Measurements from ENCODE around the gene CDK17. TPM values are rescaled to one million over a fixed set of nuclear protein-coding genes. Genes with fewer than 3 reads are reported as not detected.

CDK17 gene
- total and polyA plus RNA-seq, 2 experiments from 2014 or later, result 29.3 to 62.7 TPM

DNA sequence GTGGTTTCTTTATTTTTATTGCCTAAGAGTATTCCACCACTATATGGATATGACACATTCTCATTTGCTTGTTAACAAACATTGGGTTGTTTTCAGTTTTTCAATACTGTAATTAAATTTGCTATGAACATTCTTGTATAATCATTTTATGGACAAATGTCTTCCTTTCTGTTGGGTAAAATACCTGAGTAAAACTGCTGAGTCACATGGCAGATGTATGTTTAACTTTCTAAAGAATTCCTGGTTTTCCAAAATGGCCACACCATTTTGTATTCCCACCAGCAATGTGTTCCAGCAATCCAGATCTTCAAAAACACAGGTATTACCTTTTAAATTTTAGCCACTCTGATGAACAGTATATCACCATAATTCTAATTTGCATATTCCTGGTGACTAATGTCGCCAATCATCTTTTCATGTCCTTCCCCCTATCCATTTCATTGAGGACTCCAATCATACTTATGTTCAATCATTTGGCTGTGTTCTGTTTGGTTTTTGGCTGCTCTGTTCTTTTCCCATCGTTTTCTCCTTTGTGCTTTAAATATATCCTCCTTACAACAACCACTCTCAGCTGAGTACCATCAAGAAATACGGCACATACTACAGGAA, 36.0 kb downstream of the CDK17 start:
- no peak overlapping the region for H3K4me2 ChIP-seq (ENCODE audit: unreplicated experiment)
- no peaks in the 10 kb centered on the region for H3K9me3 ChIP-seq (ENCODE audit: low read depth)
- no peak overlapping the region for H2AFZ ChIP-seq
- no peaks in the 10 kb centered on the region for H3K36me3 ChIP-seq (ENCODE audit: low read depth)
- in situ Hi-C loops (cut with MboI), result no loop called here
- peaks cover 52% of the 10 kb centered on the region for H3K4me1 ChIP-seq (ENCODE audit: insufficient read depth)
- WGBS, 2 experiments (ENCODE audit: low coverage in 1 of 2, low lambda C conversion rate in 2 of 2, missing lambda C conversion rate in 2 of 2), result 67 to 70% methylated on average over 3 of the region's 3 CpGs
- DNase-seq, result no peak
- H3K79me2 ChIP-seq (ENCODE audit: insufficient read depth), result peaks cover 100% of the 10 kb centered on the region
- no peak overlapping the region for H3K4me3 ChIP-seq
- no peak for TF ChIP-seq EZH2phosphoT487 (IDR thresholded peaks at IDR 0.05; ENCODE audit: insufficient read depth, low read depth)
- no peak for TF ChIP-seq EZH2 (IDR thresholded peaks at IDR 0.05; ENCODE audit: insufficient read depth, poor library complexity, severe bottlenecking)
- peaks cover 41% of the 10 kb centered on the region for H4K20me1 ChIP-seq (ENCODE audit: insufficient read depth)
- no peaks in the 10 kb centered on the region for H3K9me2 ChIP-seq (ENCODE audit: insufficient read depth)
- H3F3A ChIP-seq (ENCODE audit: insufficient read depth), result peaks cover 58% of the 10 kb centered on the region; the same call in 1 of the 2 replicates
- H3K27me3 ChIP-seq (replicated peaks; ENCODE audit: insufficient read depth), result no peaks in the 10 kb centered on the region
- H3K9ac ChIP-seq, result no peak overlapping the region
- H3K27ac ChIP-seq, result no peak overlapping the region

DNA sequence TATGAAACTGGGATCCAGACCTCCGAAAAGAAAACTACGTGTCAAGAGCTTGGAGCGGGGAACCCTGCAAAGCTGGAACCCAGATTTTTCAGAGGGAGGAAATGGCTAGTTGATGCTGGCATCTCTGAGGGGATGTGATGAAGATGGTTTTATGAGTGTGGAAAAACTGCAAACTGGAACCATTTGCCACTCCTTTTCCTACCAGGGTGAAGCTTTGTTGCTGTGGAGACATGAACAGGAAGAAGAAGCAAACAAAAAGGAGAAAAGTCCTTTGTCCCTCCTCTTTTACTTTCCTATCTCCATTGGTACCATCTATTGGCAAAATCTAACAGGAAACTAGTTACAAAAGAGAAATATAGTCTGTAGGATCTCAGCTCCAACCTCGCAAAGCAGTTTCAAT, 39.2 kb downstream of the CDK17 start:
- H3K27ac ChIP-seq, result no peak overlapping the region
- peaks cover 47% of the 10 kb centered on the region for H3K4me1 ChIP-seq (ENCODE audit: insufficient read depth)
- WGBS, 2 experiments (ENCODE audit: low coverage in 1 of 2, low lambda C conversion rate in 2 of 2, missing lambda C conversion rate in 2 of 2), result 90 to 92% methylated on average over 4 of the region's 4 CpGs
- H2AFZ ChIP-seq, result no peak overlapping the region
- TF ChIP-seq EZH2 (IDR thresholded peaks at IDR 0.05; ENCODE audit: insufficient read depth, poor library complexity, severe bottlenecking) (no peak), EZH2phosphoT487 (IDR thresholded peaks at IDR 0.05; ENCODE audit: insufficient read depth, low read depth) (no peak)
- peaks cover 46% of the 10 kb centered on the region; the same call in 1 of the 2 replicates for H3F3A ChIP-seq (ENCODE audit: insufficient read depth)
- DNase-seq, result no peak
- peaks cover 42% of the 10 kb centered on the region for H4K20me1 ChIP-seq (ENCODE audit: insufficient read depth)
- H3K4me2 ChIP-seq (ENCODE audit: unreplicated experiment), result no peak overlapping the region
- no peaks in the 10 kb centered on the region for H3K36me3 ChIP-seq (ENCODE audit: low read depth)
- no peaks in the 10 kb centered on the region for H3K9me3 ChIP-seq (ENCODE audit: low read depth)
- H3K79me2 ChIP-seq (ENCODE audit: insufficient read depth), result peaks cover 100% of the 10 kb centered on the region
- H3K9ac ChIP-seq, result no peak overlapping the region
- in situ Hi-C loops (cut with MboI), result no loop called here
- no peaks in the 10 kb centered on the region for H3K9me2 ChIP-seq (ENCODE audit: insufficient read depth)
- no peaks in the 10 kb centered on the region for H3K27me3 ChIP-seq (replicated peaks; ENCODE audit: insufficient read depth)
- H3K4me3 ChIP-seq, result no peak overlapping the region

- H3K27me3 ChIP-seq (replicated peaks; ENCODE audit: insufficient read depth), result no peaks in the 10 kb centered on the region
- no peaks in the 10 kb centered on the region for H3K36me3 ChIP-seq (ENCODE audit: low read depth)
- H3K9me2 ChIP-seq (ENCODE audit: insufficient read depth), result no peaks in the 10 kb centered on the region
- H3K4me2 ChIP-seq (ENCODE audit: unreplicated experiment), result no peak overlapping the region
- peaks cover 45% of the 10 kb centered on the region for H3K4me1 ChIP-seq (ENCODE audit: insufficient read depth)
- peaks cover 100% of the 10 kb centered on the region for H3K79me2 ChIP-seq (ENCODE audit: insufficient read depth)
- H3F3A ChIP-seq (ENCODE audit: insufficient read depth), result peaks cover 44% of the 10 kb centered on the region; the same call in 1 of the 2 replicates
- H4K20me1 ChIP-seq (ENCODE audit: insufficient read depth), result peaks cover 43% of the 10 kb centered on the region
- WGBS, 2 experiments (ENCODE audit: low coverage in 1 of 2, low lambda C conversion rate in 2 of 2, missing lambda C conversion rate in 2 of 2), result 96 to 100% methylated on average over 1 of the region's 1 CpG
- DNase-seq, result no peak
- no peak overlapping the region for H3K9ac ChIP-seq
- H3K9me3 ChIP-seq (ENCODE audit: low read depth), result no peaks in the 10 kb centered on the region
- in situ Hi-C loops (cut with MboI), result no loop called here
- TF ChIP-seq EZH2phosphoT487 (IDR thresholded peaks at IDR 0.05; ENCODE audit: insufficient read depth, low read depth), result no peak
- no peak for TF ChIP-seq EZH2 (IDR thresholded peaks at IDR 0.05; ENCODE audit: insufficient read depth, poor library complexity, severe bottlenecking)
- no peak overlapping the region for H3K4me3 ChIP-seq
- no peak overlapping the region for H2AFZ ChIP-seq
- no peak overlapping the region for H3K27ac ChIP-seq
These were observed 39.7 kb downstream of the CDK17 start for GRCh38 chr12:96360550-96360949.

DNA sequence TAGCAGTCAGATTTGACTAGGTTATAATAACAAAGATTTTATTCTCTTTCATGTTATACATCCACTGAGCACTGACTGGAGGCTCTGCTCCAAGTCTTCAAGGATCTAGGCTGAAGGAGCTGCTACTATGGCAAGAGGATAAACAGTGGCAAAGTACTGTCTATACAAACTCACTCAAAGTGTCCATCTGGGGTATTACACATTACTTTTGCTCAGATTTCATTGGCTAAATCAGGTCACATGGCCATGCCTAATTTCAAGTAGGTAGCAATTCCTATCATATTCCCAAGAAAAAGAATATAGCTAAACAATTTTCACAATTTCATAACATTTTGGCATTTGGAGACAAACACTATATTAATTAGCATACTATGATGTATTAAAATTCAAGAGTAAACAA, 40.9 kb downstream of the CDK17 start:
- Histone ChIP-seq H3K4me3 (no peak overlapping the region), H3K9ac (no peak overlapping the region), H3K36me3 (ENCODE audit: low read depth) (no peaks in the 10 kb centered on the region), H3K4me2 (ENCODE audit: unreplicated experiment) (no peak overlapping the region), H3K9me2 (ENCODE audit: insufficient read depth) (no peaks in the 10 kb centered on the region), H2AFZ (no peak overlapping the region), H3K79me2 (ENCODE audit: insufficient read depth) (peaks cover 100% of the 10 kb centered on the region), H3K27ac (no peak overlapping the region), H3K27me3 (replicated peaks; ENCODE audit: insufficient read depth) (no peaks in the 10 kb centered on the region), H3K9me3 (ENCODE audit: low read depth) (no peaks in the 10 kb centered on the region), H3K4me1 (ENCODE audit: insufficient read depth) (peaks cover 40% of the 10 kb centered on the region), H4K20me1 (ENCODE audit: insufficient read depth) (peaks cover 46% of the 10 kb centered on the region; the same call in 1 of the 2 replicates), H3F3A (ENCODE audit: insufficient read depth) (peaks cover 36% of the 10 kb centered on the region; the same call in 1 of the 2 replicates)
- TF ChIP-seq EZH2 (IDR thresholded peaks at IDR 0.05; ENCODE audit: insufficient read depth, poor library complexity, severe bottlenecking), result no peak
- peak; percentile 24 for DNase-seq
- in situ Hi-C loops (cut with MboI), result no loop called here

DNA sequence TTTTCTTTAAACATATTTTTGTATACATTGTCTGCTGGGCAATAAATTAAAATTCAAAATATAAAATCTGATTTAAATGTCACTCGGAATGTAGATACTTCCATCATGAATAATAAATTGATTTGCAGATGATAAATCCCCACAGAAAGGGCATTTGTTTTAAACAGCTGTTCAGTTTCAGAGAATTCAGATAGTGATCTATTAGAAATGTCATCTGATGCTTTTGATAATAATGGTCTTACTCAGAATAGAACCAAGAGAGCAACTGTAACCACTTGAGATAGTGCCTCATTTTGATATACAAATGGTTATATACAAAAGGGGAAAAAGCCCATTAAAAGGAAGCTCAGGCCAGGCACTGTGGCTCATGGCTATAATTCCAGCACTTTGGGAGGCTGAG, 43.4 kb downstream of the CDK17 start:
- in situ Hi-C loops (cut with MboI), result no loop called here
- Histone ChIP-seq H3K27me3 (replicated peaks; ENCODE audit: insufficient read depth) (no peaks in the 10 kb centered on the region), H3K79me2 (ENCODE audit: insufficient read depth) (peaks cover 100% of the 10 kb centered on the region), H4K20me1 (ENCODE audit: insufficient read depth) (peaks cover 42% of the 10 kb centered on the region; the same call in 1 of the 2 replicates), H2AFZ (no peak overlapping the region), H3K36me3 (ENCODE audit: low read depth) (no peaks in the 10 kb centered on the region), H3F3A (ENCODE audit: insufficient read depth) (peaks cover 52% of the 10 kb centered on the region), H3K4me3 (no peak overlapping the region), H3K9me3 (ENCODE audit: low read depth) (no peaks in the 10 kb centered on the region), H3K4me1 (ENCODE audit: insufficient read depth) (peaks cover 53% of the 10 kb centered on the region), H3K27ac (no peak overlapping the region), H3K9ac (no peak overlapping the region), H3K4me2 (ENCODE audit: unreplicated experiment) (no peak overlapping the region), H3K9me2 (ENCODE audit: insufficient read depth) (no peaks in the 10 kb centered on the region)
- 96 to 98% methylated on average over 1 of the region's 1 CpG for WGBS, 2 experiments (ENCODE audit: low coverage in 1 of 2, low lambda C conversion rate in 2 of 2, missing lambda C conversion rate in 2 of 2)
- TF ChIP-seq EZH2phosphoT487 (IDR thresholded peaks at IDR 0.05; ENCODE audit: insufficient read depth, low read depth) (no peak), EZH2 (IDR thresholded peaks at IDR 0.05; ENCODE audit: insufficient read depth, poor library complexity, severe bottlenecking) (no peak)
- no peak for DNase-seq
